K562 (cell line): ENCODE results near the gene SUSD5. TPM values are rescaled to one million over a fixed set of nuclear protein-coding genes. Genes with fewer than 3 reads are reported as not detected.

Experiments used
- ATAC-seq: fragments of 200-7000 bp; cut with Tn5 transposase; 3 replicates; pipeline ENCODE4 v1.9.1; 2020; ENCODE audit warnings: moderate library complexity
- BruUV-seq: library from RNA; stranded (reverse); fragments of 400-500 nt; replicated peaks from 2 replicates; lab custom pipeline; 2021; lab: Mats Ljungman, UMichigan
- CTCF ChIA-PET: fragments of 300-600 bp; formaldehyde crosslinking; extraction: SDS; loops from one replicate; lab custom pipeline; 2021; ENCODE audit warnings: low intra/inter-chr PET ratio; lab: Yijun Ruan, JAX
- POLR2A ChIA-PET: fragments of 300-600, 350-650 bp; sonication (Branson Sonifier 250); formaldehyde crosslinking; extraction: SDS; loops from one replicate; lab custom pipeline; 2021; ENCODE audit warnings: antibody characterized with exemption, inconsistent platforms; lab: Yijun Ruan, JAX
- DNase-seq, 4 experiments: peaks; one replicate each; pipeline versions ENCODE4 v3.0.0 to v3.0.0-alpha.2; 2011 to 2018; ENCODE audit warnings: low spot score in 3 of 4, mixed read lengths in 3 of 4; ENCODE audit errors: extremely low read depth in 1 of 4
- FAIRE-seq: peaks from 2 replicates; lab custom pipeline; 2011; peaks lifted over from hg19 to GRCh38; lab: Jason Lieb, UNC
- H2AFZ ChIP-seq: 2 replicates; pipeline ENCODE4 v1.6.0; 2011; ENCODE audit warnings: low read depth, low read length, control low read depth, inconsistent platforms
- H3K27ac ChIP-seq: fragments of 200-600 bp; 3 replicates; pipeline ENCODE4 v1.8.0; 2011; ENCODE audit warnings: low read depth, mild to moderate bottlenecking, control low read depth, inconsistent platforms, low read length, moderate library complexity, mixed read lengths; ENCODE audit errors: extremely low read depth
- H3K27me3 ChIP-seq, 2 experiments: fragments of 300-600 bp in 1 of 2; 2 replicates in 1 of 2; 3 replicates in 1 of 2; pipeline versions ENCODE4 v1.6.0 to v1.8.0; 2011; ENCODE audit warnings: inconsistent platforms in 2 of 2, low read length in 2 of 2, mild to moderate bottlenecking in 1 of 2, mixed read lengths in 1 of 2, moderate library complexity in 1 of 2; ENCODE audit not compliant: control insufficient read depth in 2 of 2, insufficient read depth in 2 of 2
- H3K36me3 ChIP-seq: fragments of 300-600 bp; 3 replicates; pipeline ENCODE4 v1.8.0; 2011; ENCODE audit warnings: mild to moderate bottlenecking, low read length, inconsistent platforms; ENCODE audit not compliant: control insufficient read depth, insufficient read depth
- H3K4me1 ChIP-seq, 2 experiments: fragments of 200-600 bp in 1 of 2; replicated peaks in 1 of 2; 2 replicates in 1 of 2; 3 replicates in 1 of 2; pipeline versions ENCODE4 v1.5.1 to v1.8.0; 2011; ENCODE audit warnings: inconsistent platforms in 2 of 2, low read length in 2 of 2, mild to moderate bottlenecking in 1 of 2, mixed read lengths in 1 of 2, moderate library complexity in 1 of 2; ENCODE audit not compliant: control insufficient read depth in 2 of 2, insufficient read depth in 2 of 2
- H3K4me2 ChIP-seq: 2 replicates; pipeline ENCODE4 v1.6.1; 2011; ENCODE audit warnings: low read length, control low read depth, inconsistent platforms, mixed read lengths; ENCODE audit not compliant: insufficient read depth
- H3K4me3 ChIP-seq: fragments of 200-600 bp; sonication (generic), shearing (Covaris generic); 2 replicates; pipeline ENCODE4 v1.5.1; 2016; ENCODE audit warnings: control low read depth, inconsistent platforms
- H3K79me2 ChIP-seq: fragments of 200-600 bp; 3 replicates; pipeline ENCODE4 v1.8.0; 2011; ENCODE audit warnings: low read length, inconsistent platforms; ENCODE audit not compliant: control insufficient read depth, insufficient read depth
- H3K9ac ChIP-seq, 2 experiments: 2 replicates each; pipeline versions ENCODE4 v1.6.0 to v1.6.1; 2011; ENCODE audit warnings: low read depth in 2 of 2, low read length in 2 of 2, control low read depth in 1 of 2, inconsistent platforms in 1 of 2, mild to moderate bottlenecking in 1 of 2, mixed read lengths in 1 of 2; ENCODE audit not compliant: insufficient read depth in 1 of 2
- H3K9me1 ChIP-seq: one replicate; pipeline ENCODE4 v1.6.0; 2011; ENCODE audit warnings: inconsistent platforms, mild to moderate bottlenecking, low read length, moderate library complexity; ENCODE audit not compliant: control insufficient read depth, insufficient read depth
- H3K9me3 ChIP-seq: replicated peaks from 2 replicates; pipeline ENCODE4 v1.5.1; 2011; ENCODE audit warnings: low read depth, low read length, inconsistent platforms; ENCODE audit not compliant: control insufficient read depth, insufficient read depth
- H4K20me1 ChIP-seq: replicated peaks from 2 replicates; pipeline ENCODE4 v1.6.1; 2011; ENCODE audit warnings: low read length, inconsistent platforms, mixed read lengths; ENCODE audit not compliant: control insufficient read depth, insufficient read depth
- CTCFL ChIP-seq: IDR thresholded peaks from 2 replicates; pipeline ENCODE4 v1.6.1; 2011; ENCODE audit warnings: borderline replicate concordance, low read depth, mild to moderate bottlenecking, moderate library complexity, low read length; ENCODE audit not compliant: insufficient read depth, poor library complexity, severe bottlenecking
- DNMT1 ChIP-seq: fragments of 450-650 bp; IDR thresholded peaks from 2 replicates; pipeline ENCODE4 v1.6.1; 2016; ENCODE audit warnings: antibody characterized with exemption, mild to moderate bottlenecking
- ELF2 ChIP-seq: fragments of 250-450 bp; sonication (Bioruptor Pico); IDR thresholded peaks from 2 replicates; pipeline ENCODE4 v1.5.0; 2021; ENCODE audit warnings: mild to moderate bottlenecking
- HDAC8 ChIP-seq: fragments of 450-650 bp; IDR thresholded peaks from 2 replicates; pipeline ENCODE4 v1.6.1; 2016; ENCODE audit warnings: mild to moderate bottlenecking, missing genetic modification characterization, moderate library complexity, missing compliant biosample characterization
- MAZ ChIP-seq, 2 experiments: fragments of 450-650 bp in 1 of 2; sonication (generic) in 1 of 2; formaldehyde crosslinking; IDR thresholded peaks in 1 of 2; conservative IDR thresholded peaks in 1 of 2; 2 replicates each; pipeline versions ENCODE4 v1.4.0 to v1.5.0; 2020; ENCODE audit warnings: mild to moderate bottlenecking in 1 of 2, missing genetic modification reagents in 1 of 2
- RAD21 ChIP-seq, 2 experiments: fragments of 250-450 bp in 1 of 2; fragments of 450-650 bp in 1 of 2; sonication (Bioruptor Pico) in 1 of 2; formaldehyde crosslinking in 1 of 2; IDR thresholded peaks in 1 of 2; conservative IDR thresholded peaks in 1 of 2; 2 replicates each; pipeline versions ENCODE4 v1.4.0 to v1.8.0; 2020 to 2022; ENCODE audit warnings: mild to moderate bottlenecking in 2 of 2, moderate library complexity in 1 of 2
- SMC3 ChIP-seq: conservative IDR thresholded peaks from 2 replicates; pipeline ENCODE4 v1.6.1; 2011; ENCODE audit warnings: low read depth, low read length, improper control_type of control experiment; ENCODE audit not compliant: insufficient read depth
- TBL1XR1 ChIP-seq, 2 experiments: IDR thresholded peaks; 2 replicates each; pipeline ENCODE4 v1.6.1; 2012; ENCODE audit warnings: improper control_type of control experiment in 2 of 2, low read length in 2 of 2, mild to moderate bottlenecking in 1 of 2
- TCF7 ChIP-seq: sonication (generic); IDR thresholded peaks from 2 replicates; pipeline ENCODE4 v1.6.1; 2016; ENCODE audit warnings: antibody characterized with exemption, borderline replicate concordance
- ZBTB7A ChIP-seq: IDR thresholded peaks from 2 replicates; pipeline ENCODE4 v1.6.1; 2011; ENCODE audit warnings: low read depth, mild to moderate bottlenecking, low read length, moderate library complexity, borderline replicate concordance; ENCODE audit not compliant: control insufficient read depth
- ZC3H4 ChIP-seq: sonication (generic); formaldehyde crosslinking; IDR thresholded peaks from 2 replicates; pipeline ENCODE4 v1.9.0; 2021; ENCODE audit warnings: missing genetic modification reagents, borderline replicate concordance
- ZNF778 ChIP-seq: fragments of 450-650 bp; formaldehyde crosslinking; IDR thresholded peaks from 2 replicates; pipeline ENCODE4 v1.4.0; 2020; ENCODE audit warnings: mild to moderate bottlenecking, moderate library complexity
- WGBS: fragments of 100-300 bp; shearing (Covaris generic); methylation state at CpG from one replicate; pipeline ENCODE4 v1.1.6; 2016; ENCODE audit warnings: low coverage, mixed read lengths; ENCODE audit not compliant: insufficient coverage; ENCODE audit errors: missing lambda C conversion rate; 5-methylcytosine and 5-hydroxymethylcytosine counted together
- in situ Hi-C: fragments of 300-500 bp; cut with MboI; formaldehyde crosslinking; loops from 4 replicates; pipeline ENCODE4 v1.15.0; 2018; ENCODE audit warnings: inconsistent platforms, mixed read lengths
- intact Hi-C: fragments of 100-400 bp; cut with micrococcal nuclease; formaldehyde crosslinking; loops from 2 replicates; pipeline ENCODE4 v1.14.2; 2022
- polyA plus RNA-seq, 8 experiments: library from polyadenylated mRNA; depleted of rRNA in 4 of 8; stranded (reverse) in 5 of 8; unstranded in 3 of 8; fragments of >200 nt; fragmentation: Nextera tagmentation in 2 of 8; fragmentation: Illumina TruSeq in 1 of 8; extraction: Ambion mirVana in 2 of 8; extraction: Trizol in 1 of 8; gene quantifications; 2 replicates each; pipeline versions ENCODE4 v1.2.1 to v1.2.3, GENCODE V29; 2011 to 2014; ENCODE audit warnings: inconsistent platforms in 1 of 8, missing spikeins in 1 of 8
- total RNA-seq, 7 experiments: library from RNA; depleted of rRNA in 6 of 7; stranded (reverse); fragments of >200 nt in 6 of 7; fragmentation: Illumina TruSeq in 2 of 7; extraction: Trizol in 2 of 7; gene quantifications; 2 replicates each; pipeline versions ENCODE4 v1.2.1 to v1.2.3, GENCODE V29; 2011 to 2021; ENCODE audit warnings: low replicate concordance in 1 of 7

The SUSD5 gene
- total and polyA plus RNA-seq, 9 of the 15 experiments (the other 6 are each of a cell fraction or from before 2014, with no cell fraction given), result not detected

- no TSS peak for BruUV-seq
- peaks cover 3 to 8% of the 10 kb centered on the region in 2 experiments; a peak in 3 of 5 replicates for H3K27me3 ChIP-seq
- H3K4me1 ChIP-seq, result no peaks in the 10 kb centered on the region
- ATAC-seq (no peak), FAIRE-seq (no peak), DNase-seq (no peak)
- H3K36me3 ChIP-seq, result peaks cover 9% of the 10 kb centered on the region; the same call in 2 of the 3 replicates
- H2AFZ ChIP-seq, result no peak overlapping the region
- H3K79me2 ChIP-seq, result no peaks in the 10 kb centered on the region
- H3K27ac ChIP-seq, result no peak overlapping the region
- H3K4me3 ChIP-seq, result no peak overlapping the region
- intact Hi-C loops, result no loop called here
- POLR2A ChIA-PET, result interaction anchor here (0.6 kb wide), 2 partner anchors 28 to 879 kb away, joined by 3 read pairs; no protein-coding TSS in a partner anchor
- H3K9me3 ChIP-seq, result no peaks in the 10 kb centered on the region
- no peaks in the 10 kb centered on the region for H3K9me1 ChIP-seq
- H3K4me2 ChIP-seq, result no peak overlapping the region
- no peaks in the 10 kb centered on the region for H4K20me1 ChIP-seq
- 54% methylated on average over 16 of the region's 16 CpGs for WGBS
- CTCF ChIA-PET, result interaction anchor here (0.6 to 0.7 kb wide), 2 partner anchors 14 to 231 kb away, joined by 3 read pairs; no protein-coding TSS in a partner anchor
- in situ Hi-C loops, result no loop called here
- H3K9ac ChIP-seq, result no peak overlapping the region
- no peak for TF ChIP-seq HDAC8 (tag)
- TF ChIP-seq ZC3H4, result no peak
- TF ChIP-seq ZNF778 (CRISPR knock-in tag), result no peak
Observed at GRCh38 chr3:33145221-33145900, 73.2 kb downstream of the SUSD5 start.

- Histone ChIP-seq H3K4me3 (no peak overlapping the region), H3K9me3 (no peaks in the 10 kb centered on the region), H4K20me1 (no peaks in the 10 kb centered on the region), H3K27me3 (peaks cover 3 to 8% of the 10 kb centered on the region in 2 experiments; a peak in 3 of 5 replicates), H3K27ac (no peak overlapping the region), H3K79me2 (no peaks in the 10 kb centered on the region), H3K4me1 (no peaks in the 10 kb centered on the region), H3K9me1 (no peaks in the 10 kb centered on the region), H3K36me3 (peaks cover 9% of the 10 kb centered on the region; the same call in 2 of the 3 replicates), H2AFZ (no peak overlapping the region), H3K9ac (no peak overlapping the region), H3K4me2 (no peak overlapping the region)
- ChIA-PET CTCF (interaction anchor here (0.6 kb wide), 1 partner anchor 232 kb away, joined by 3 read pairs; no protein-coding TSS in a partner anchor), POLR2A (interaction anchor here (0.7 kb wide), 1 partner anchor 14 kb away, joined by 3 read pairs; no protein-coding TSS in a partner anchor)
- ATAC-seq (peak; percentile 89), DNase-seq (peak; percentile 71 to 77 (median 75)), FAIRE-seq (peak; percentile 83)
- in situ Hi-C loops (no loop called here), intact Hi-C loops (no loop called here)
- no TSS peak for BruUV-seq
- WGBS, result 0% methylated on average over 1 of the region's 1 CpG
- TF ChIP-seq SMC3 (0 out of 2 replicates have a peak, but pooled peaks have one; percentile 9), DNMT1 (no peak), ELF2 (CRISPR knock-in tag) (0 out of 2 replicates have a peak, but pooled peaks have one; percentile 38), TCF7 (no peak), ZBTB7A (peak; percentile 71), MAZ (CRISPR knock-in tag; conservative IDR thresholded peaks at IDR 0.05 in 1 of 2, IDR thresholded peaks at IDR 0.05 in 1 of 2) (peak in 1 of 2 experiments; percentile 31; a peak in 1 of 4 replicates), TBL1XR1 (IDR thresholded peaks at IDR 0.05; ENCODE audit: low read length in 2 of 2) (no peak), CTCFL (peak; percentile 85), RAD21 (CRISPR knock-in tag; conservative IDR thresholded peaks at IDR 0.05 in 1 of 2, IDR thresholded peaks at IDR 0.05 in 1 of 2) (peak in 1 of 2 experiments; percentile 64; a peak in 3 of 4 replicates)
Observed at GRCh38 chr3:33144433-33144832, 74.2 kb downstream of the SUSD5 start.
